NCI-H345 (cell line): ENCODE results near the gene TNIP1.

ENCODE experiments used
- DNase-seq: peaks from one replicate; lab custom pipeline; 2025; lab: John Stamatoyannopoulos, UW

The TNIP1 gene

DNA sequence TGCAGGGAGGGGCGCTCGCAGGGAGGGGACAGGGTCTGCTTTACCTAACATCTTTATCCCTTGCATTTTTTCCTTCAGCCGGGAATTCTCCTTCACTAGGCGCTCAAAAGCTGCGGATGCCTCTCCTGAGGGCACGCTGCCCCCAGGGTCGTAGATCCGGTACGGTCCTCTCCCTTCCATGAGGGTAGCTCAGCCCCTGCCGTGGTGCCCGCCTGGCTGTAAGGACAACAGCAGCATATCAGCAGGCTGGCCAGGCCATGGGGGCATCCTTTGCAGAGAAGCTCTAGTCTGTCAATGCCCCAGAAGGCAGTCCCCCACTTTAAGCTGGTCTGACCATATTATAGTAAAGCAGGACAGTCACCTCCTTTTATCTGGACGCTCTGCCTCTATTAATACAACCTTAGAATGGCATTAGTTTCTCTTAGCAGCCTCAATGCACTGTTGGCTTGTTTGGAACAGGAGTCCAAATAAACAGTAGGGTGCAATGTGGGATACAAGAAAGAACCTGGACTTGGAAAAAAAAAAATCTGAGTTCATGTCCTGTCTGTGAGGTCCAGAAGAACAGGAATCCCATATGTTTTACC lies 15.8 kb downstream of the TNIP1 start:
- no peak for DNase-seq

DNA sequence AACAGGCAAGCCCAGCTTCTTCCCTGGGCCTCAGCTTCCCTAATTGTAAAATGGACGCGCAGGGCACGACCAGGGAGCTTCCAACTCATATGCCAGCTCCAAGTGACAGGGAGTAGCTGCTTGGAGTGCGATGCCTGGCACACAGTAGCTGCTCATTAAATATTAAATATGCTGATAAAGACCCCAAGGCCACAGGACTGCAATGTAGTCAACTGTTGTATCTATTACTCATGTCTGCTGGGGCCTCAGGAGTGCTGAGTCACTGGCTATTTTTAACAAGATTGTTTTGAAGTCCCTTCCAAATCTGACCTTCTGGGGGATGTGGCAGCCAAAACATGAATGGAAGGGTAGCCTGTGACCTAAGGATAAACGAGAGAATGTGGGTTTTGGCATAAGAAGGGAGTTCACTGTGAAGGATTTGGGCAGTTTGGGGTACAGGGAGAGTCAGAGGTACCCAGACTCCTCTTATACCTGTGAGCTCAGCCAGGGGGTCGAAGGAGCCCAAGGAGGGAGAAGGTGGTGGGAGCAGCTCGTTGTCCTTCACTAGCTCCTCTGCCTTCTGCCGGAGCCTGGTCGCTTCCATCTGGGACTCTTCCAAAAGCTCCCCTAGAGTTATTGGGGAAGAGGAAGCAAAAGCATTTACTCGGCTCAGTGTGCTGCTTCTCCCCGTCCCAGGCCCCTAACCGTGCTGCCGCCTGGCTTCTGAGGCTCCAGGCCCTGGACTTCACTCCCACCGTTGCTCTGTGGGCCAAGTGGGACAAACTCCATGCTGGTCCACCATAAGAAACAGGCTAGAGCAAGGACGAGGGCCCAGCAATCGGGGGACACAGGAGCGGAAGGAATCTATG lies 17.5 kb downstream of the TNIP1 start:
- no peak for DNase-seq

DNA sequence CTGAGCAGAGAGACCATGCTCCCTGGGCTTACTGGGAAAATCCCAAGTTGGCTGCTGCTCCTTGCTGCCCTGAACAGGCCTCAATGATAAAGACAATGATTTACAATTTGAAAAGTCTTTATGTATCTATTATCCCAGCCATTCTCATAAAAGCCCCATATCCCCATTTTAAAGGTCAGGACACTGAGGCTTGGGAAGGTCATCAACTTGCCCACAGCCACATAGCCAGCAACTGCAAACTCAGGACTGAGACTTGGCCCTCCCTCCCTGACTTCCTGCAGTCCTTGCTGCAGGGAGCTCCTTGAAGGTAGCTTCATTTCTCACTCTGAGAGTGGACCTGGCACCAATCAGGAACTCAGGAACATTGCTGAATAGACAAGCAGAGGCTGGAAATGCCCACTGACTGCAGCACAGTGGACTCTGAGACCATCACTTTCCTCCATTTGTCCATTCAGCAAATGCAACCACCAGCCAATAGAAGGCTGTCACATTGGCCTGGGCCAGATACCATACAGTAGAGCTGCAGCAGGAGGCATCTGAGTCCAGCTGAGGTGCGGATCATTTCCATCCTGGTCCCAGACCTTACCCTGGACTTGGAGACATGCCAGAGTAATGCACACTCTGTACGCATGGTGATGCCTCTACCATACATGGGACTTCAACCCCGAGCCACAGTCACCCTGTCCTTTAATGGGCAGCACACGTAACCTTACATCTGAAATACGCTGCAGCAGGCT lies 18.3 kb downstream of the TNIP1 start:
- no peak for DNase-seq

DNA sequence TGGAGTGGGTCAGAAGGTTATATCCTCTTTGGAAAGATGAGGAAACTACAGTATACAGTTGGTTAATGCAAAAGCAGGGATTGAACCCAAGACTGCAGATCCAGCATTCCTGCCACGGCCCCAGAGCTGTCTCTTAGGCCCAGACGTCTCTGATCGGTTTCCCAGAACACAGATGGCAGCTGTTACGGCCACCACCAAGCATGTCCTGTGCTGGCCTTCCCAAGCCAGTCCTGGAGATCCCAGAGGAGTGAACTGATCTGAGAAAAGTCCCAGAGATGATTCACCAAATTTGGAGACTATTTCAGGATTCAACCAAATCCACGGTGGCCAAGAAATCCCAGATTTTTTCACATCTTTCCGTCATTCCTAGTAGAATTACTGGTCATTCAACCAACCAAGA lies 20.1 kb downstream of the TNIP1 start:
- DNase-seq, result no peak

DNA sequence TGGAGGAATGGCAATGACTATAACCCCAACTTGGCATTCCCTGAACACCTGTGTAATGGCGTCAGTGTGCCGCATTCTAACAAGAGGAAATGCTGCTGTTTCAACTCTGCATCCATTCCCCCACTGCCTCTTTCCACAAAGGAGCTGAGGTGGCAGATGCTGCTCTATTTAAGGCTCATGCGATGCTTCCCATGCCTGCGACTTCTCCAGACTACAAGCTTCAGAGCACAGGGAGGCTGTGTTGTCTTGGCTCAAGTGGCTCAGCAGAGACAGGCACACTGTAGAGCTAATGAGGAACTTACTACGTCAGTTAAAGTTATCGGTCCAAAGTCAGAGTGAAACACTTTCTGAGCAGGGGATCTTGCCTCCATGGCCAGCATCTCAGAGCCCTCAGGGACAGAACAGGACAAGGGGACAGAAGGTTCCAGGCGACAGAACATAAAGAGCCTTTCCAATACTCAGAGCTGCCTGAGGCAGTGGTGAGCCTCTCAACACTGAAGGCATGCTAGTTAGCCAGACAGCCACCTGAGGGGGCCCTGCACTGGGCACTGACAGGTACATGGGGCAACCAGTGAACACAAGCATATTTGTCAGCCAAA lies 21.8 kb downstream of the TNIP1 start:
- no peak for DNase-seq

DNA sequence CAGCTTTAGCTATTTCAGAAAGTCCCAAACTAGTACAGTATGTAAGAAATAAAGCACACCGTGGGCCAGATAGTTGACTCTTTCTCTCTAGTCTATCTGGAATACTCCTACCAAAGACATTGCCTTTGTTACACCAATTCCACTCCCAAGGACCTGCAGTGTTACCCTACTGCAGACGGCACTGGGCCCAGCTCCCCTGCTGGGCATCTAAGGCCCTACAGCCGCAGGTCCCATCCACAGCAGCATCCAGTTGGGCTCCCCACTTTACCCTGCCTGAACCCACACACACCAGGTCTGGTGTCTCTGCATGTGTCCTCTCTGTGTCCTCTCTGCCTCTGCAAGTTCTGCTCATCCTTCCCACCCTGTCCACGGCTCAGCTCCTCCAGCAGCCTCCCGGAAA lies 22.5 kb downstream of the TNIP1 start:
- no peak for DNase-seq

DNA sequence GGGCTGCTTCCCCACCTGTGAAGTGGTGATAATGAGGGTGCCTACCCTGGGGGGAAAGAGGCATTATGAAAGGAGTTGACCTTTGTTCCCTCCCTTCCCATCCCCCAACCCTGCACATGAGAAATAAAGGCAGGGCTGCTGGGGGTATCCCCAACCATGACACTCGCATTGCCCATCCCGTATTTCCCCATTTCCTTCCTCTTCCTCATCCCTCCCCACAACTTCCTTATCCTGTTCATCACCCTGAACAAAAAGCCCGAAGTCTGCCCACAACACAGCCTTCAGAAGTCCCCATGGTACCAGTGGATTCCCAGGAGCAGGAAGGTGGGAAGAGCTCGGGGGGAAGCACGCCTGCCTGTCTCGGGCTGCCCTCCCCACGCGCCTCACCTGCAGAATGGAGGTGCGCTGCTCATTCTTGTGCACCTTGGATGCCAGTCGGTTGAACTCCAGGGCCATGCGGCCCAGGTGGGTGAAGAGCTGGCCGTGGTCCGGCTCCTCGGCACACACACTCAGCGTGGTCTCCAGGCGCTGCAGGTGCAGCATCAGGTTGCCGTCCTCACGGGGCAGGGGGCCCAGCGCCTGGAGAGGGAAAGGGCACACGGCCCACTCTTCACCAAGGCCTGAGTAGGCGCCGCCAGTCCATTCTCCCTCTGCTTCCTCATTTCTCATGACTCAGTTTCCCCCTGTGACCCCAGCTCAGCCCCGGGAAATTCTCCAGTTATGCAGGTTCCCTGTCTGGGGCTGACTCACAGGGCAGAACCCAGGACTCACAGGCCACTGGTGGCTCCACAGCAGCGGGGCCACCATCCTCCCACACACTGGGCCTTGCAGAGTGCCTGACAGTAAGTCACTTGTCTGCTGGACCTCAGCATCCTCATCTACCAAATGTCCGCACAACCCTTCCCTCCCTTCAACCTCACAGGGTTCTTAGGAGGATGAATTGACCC lies 24.2 kb downstream of the TNIP1 start:
- no peak for DNase-seq

DNA sequence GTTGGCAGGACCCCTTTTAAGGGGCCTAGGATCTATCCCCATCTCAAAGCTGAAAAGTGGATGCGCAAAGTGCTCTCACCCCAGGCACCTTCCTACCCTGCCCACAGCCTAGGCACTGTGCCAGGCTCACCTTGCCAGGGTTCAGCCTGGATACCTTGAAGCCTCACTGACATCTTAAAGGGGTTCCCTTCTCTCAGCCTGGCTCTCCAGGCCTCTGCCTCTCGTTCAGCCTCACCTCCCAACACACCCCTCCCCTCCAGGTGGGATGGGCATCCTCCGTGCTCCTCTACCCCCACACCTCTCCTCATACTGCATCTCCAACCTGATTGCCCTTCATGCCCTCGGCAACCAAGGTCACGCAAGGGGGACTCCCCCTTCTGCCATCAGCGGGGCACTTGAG lies 25.5 kb downstream of the TNIP1 start:
- no peak for DNase-seq

DNA sequence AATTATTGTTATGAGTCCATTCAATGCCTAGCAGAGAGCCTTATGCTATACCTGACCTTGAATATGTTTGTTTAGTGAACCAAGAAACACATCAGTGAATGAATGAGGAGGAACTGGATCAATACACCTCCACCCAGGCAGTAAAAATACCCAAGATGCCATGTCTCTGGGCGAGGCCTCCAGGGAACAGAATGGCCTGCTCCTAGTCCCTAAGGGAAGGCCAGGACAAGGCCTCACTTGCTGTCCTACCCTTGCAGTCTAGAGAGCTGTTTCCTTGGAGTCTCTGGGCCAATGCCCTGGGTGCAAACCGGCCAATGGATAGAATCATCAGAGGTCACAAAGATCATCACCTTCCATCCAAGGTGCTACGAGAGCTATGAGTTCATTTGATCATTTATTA lies 26.1 kb downstream of the TNIP1 start:
- no peak for DNase-seq

DNA sequence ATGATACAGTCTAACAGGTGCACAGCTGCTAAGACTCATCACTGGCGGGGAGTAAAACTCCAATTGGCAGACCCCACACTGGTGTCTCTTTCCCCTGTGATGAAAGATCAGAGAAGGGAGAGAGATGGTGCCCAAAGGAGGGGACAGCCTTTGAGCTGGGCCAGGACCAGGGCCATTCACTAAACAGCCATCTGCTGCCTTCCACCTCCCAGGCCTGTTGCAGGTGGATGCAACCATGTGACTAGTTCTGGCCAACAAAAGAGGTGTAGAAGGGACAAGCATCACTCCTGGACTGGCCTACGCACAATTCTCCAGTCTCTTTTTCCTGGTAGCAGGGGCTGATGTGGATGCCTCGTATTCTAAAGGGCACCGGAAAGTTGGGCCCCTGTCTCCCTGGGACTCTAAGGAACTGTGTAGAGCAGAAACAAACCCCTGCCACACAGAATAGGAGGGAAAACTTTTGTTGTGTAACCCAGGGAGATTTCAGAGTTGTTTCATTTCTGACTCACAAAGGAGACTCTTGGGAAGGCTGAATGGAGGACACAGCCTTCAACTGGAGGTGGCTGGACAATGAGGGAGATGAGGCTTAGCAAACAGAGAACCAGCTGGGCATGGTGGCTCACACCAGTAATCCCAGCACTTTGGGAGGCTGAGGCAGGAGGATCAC lies 26.9 kb downstream of the TNIP1 start:
- DNase-seq, result no peak

DNA sequence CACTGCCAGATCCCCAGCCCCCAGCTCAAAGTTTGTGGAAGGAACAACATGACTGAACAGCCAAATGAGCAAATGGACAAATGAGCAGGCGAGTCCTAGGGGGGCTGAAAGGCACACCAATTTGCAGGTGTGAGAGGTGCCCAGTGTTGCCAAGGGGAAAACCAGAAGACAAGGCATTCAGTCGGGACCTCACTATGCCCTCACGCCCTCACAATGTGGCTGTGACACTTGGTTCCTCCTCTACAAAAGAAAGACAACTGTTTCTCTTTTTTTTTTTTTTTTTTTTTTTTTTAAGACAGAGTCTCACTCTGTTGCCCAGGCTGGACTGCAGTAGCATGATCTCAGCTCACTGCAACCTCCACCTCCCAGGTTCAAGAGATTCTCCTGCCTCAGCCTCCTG lies 28.0 kb downstream of the TNIP1 start:
- DNase-seq, result no peak

DNA sequence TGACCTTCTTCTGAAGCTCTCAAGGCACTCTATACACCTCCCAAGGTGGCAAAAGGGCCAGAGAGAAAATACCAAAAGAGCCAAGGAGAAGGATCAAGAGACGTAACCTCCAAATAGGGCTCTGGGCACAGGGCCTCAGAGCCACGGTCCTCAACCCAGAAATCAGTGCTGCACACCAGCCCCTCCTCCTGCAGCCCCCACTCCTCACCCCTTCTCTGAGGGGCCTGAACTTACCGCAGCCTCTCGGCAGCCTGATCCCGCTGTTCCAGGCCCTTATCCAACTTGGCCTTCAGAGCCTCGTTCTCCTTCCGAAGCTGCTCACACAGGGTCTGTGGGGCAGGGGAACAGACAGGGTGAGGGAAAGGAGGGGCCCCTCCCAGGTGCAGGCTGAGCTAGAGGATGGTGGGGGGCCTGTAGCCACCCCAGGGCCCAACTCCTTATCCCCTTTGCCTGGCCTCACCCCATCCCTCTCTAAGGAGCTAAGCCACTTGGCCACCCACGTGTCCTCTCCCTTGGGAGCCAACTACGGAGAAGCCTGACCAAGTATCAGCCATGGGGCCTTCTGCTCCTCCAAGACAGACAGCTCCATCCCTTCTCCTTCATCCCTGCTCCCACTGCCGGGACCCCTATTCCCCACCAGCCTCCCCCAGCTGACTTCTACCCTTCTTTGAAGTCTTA lies 28.8 kb downstream of the TNIP1 start:
- DNase-seq, result no peak

DNA sequence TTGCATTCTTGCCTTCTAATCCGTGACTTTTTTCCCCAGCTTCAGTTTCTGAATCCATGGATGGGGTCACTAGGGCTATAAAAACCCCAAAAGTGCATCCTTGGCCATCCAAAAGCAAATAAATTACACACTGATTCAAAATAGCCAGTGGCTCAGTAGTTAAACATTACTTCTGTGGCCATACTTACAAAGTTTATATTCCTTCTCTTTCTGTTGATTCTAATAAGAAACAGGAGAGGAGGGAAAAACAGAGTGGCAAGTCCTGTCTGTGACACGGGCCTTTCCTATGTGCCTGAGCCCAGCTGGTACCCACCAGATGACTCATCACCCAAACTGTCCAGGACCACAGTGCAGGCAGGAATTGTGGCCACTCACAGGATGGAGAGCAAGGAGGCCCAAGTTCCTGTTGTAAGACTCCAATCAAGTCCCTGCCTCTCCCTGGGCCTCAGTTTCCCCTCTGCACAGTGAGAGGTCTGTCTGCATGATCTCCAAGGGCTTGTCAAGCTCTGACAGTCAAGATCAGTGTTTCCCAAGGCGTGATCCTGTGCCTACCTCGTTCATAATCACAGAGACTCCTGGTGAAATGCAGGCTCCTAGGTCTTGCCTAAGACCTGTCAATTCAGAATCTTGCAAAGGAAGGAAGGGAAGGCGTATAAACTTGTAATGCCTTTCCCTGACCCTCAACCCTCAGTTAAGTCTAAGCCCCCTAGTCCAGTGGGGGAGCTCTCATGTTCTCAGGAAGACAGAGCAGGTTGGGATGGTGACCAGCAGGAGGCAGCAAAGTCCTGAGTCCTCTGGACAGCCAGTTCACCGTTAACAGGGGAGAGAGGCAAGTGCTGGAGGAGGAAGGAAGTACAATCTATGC lies 29.5 kb downstream of the TNIP1 start:
- DNase-seq, result peak; percentile 40

DNA sequence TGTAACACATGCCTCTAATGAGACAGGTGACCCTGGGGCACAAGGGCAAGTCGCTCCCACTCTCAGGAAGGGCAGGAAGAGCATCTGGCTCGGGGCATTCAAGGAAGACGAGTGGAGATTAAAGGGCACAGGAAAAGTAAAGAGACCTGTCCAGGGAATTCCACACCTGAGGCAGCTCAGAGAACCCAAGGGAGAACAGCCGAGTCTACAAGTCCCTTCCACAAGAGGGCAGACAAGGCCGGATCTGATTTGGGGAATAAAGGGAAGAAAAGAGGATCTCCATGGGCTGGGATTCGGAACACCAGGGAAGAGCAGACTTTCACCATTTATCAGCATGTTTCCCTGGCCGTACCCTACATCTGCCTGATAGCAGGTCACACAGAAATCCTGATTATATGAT lies 32.3 kb downstream of the TNIP1 start:
- DNase-seq, result no peak

DNA sequence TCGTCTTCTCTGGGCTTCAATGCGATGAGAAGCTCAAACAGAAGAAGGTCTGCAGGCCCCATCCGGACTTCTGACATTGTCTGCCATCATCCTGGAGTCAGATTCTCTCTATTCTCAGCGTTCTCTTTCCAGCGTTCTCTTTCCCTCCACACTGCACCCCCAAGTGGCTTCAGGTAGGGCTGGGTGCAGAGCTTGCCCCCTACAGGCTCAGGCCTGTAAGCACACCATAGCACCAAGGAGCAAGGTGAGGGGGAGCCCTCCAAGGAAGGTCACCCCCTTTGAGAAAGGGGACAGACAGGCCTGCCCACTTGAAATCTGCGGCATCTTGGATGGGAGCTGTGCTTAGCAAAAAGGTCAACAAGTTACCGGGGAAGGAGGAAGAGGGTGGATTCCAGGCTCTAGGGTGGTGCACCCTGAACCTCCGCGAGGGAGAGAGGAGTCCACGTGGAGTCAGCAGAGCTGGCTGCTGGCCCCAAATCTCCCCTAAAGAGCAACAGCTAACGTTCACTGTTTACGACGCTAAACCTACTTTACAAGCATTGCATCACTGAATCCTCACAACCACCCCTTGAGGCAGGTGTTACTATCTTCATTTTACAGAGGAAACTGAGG lies 32.9 kb downstream of the TNIP1 start:
- DNase-seq, result no peak

DNA sequence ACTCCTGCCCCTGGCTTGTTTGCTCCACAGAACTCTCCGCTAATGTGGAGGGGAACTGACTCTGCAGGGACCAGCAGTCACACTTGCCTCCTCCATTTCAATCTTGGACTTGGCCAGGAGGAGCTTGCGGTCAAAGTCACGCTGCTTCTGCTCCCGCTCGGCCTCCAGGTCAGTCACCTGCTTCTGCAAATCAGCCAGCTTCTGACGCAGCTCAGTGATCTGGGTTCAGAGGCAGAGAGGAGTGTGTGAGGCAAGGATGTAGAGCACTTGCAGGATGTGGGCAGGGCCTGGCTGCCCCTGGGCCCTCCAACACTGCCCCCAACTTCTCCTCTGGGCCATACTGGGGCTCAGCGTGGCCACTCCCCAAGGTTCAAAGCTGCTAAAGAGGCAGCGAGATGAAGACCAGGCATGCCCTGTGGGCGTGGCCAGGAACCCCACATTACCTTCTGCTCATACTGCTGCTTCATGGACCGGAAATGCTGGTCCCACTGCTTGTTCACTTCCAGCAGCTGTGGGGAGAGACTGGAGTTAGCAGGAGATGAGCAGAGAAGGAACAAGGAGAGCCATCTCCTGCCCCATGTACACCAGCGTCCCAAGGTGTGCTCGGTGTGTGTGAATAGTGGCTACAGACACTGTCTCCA lies 38.3 kb downstream of the TNIP1 start:
- DNase-seq, result no peak

DNA sequence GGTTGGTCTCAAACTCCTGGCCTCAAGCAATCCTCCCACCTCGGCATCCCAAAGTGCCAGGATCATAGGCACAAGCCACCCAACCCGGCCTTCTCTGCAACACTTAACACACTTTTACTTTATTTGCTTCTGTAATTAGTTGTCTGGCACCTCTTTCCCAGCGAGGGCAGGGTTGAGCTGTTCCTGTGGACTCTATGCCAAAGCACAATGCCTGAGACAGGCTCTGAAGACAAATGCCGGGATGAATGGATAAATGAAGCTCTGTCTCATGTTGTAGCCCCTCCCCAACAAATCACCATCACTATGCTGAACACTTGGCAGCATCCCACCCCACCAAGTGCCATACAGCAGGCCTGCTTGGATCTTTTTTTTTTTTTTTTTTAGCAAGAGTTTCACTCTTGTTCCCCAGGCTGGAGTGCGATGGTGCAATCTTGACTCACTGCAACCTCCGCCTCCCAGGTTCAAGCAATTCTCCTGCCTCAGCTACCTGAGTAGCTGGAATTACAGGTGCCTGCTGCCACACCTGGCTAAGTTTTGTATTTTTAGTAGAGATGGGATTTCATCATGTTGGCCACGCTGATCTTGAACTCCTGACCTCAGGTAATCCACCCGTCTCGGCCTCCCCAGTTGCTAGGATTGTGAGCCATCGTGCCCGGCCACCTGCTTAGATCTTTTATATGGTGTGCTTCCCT lies 39.1 kb downstream of the TNIP1 start:
- DNase-seq, result no peak

DNA sequence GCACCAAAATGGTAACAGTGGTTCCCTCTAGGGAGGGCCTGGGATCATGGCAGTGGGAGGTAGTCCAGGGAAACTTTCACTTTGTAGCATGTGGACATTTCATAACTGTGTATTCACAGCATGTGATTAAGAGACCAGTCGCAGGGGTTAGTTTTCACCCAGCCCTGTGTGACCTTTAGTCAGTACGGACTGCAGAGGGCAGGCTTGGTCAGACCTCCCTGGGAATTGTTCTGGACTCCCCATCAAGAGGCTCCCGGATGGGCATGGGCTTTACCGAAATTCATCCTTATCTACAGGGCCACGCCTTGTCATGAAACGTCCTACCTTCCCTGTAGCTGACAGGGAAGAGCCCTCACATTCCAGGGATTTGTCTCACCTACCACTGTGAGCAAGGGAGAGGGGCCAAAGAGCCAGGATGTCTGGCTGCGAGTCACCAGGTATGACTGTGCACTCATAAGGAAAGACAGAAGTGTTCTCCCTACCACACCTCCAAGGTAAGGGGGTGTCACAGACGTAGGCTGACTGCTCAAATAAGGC lies 40.6 kb downstream of the TNIP1 start:
- DNase-seq, result no peak
